ENCODE results near the gene GSTT2B. TPM values are rescaled to one million over a fixed set of nuclear protein-coding genes. Genes with fewer than 3 reads are reported as not detected.

GSTT2B gene
- total and polyA plus RNA-seq, 2 donors (not counting 3 experiments of a cell fraction or from before 2014, with no cell fraction given): 33.6 to 36.1 TPM

DNA sequence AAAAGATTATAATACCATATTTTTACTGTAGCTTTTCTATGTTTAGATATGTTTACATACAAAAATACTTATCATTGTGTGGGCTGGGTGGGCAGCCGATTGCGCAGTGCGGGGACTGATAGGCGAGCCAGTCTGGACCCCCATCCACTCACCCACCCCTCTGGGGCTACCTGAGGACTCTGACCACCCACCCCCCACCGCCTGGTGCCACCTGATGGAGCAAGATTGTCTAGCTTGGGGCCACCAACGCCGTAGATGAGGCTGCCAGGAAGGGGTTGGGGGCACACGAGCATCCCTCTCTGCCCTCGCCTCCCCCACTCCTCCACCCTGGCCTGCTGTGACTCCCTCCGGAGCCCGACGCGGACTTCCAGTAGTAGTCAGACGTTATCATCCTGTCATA is 34.4 kb downstream of the GSTT2B start:
- DNase-seq (ENCODE audit: low read depth, low spot score): no peak
- Histone ChIP-seq H3K36me3 (ENCODE audit: control insufficient read depth in 2 of 2, extremely low read depth in 1 of 2, insufficient read depth in 2 of 2, low read length in 2 of 2) (peaks cover 0 to 2% of the 10 kb centered on the region in 2 experiments), H3K4me3 (replicated peaks in 1 of 3; ENCODE audit: insufficient read depth in 1 of 3, low read depth in 1 of 3, low read length in 3 of 3) (no peak overlapping the region), H3K4me1 (ENCODE audit: control insufficient read depth, extremely low read depth, insufficient read depth, low read length) (no peaks in the 10 kb centered on the region), H3K9ac (replicated peaks; ENCODE audit: extremely low read depth, insufficient read depth, low read length) (no peak overlapping the region), H4K20me1 (replicated peaks; ENCODE audit: control insufficient read depth, extremely low read depth, insufficient read depth, low read length) (no peaks in the 10 kb centered on the region), H2AFZ (ENCODE audit: low read depth, low read length) (no peak overlapping the region), H3K9me1 (replicated peaks; ENCODE audit: control insufficient read depth, extremely low read depth, insufficient read depth, low read length) (no peaks in the 10 kb centered on the region), H3K79me2 (ENCODE audit: control insufficient read depth, insufficient read depth, low read length) (no peaks in the 10 kb centered on the region), H3K9me3 (replicated peaks; ENCODE audit: control insufficient read depth, insufficient read depth, low read length) (peaks cover 3% of the 10 kb centered on the region), H3K27ac (ENCODE audit: insufficient read depth, low read depth, low read length) (no peak overlapping the region), H3K27me3 (ENCODE audit: control insufficient read depth in 2 of 2, insufficient read depth in 2 of 2, low read length in 2 of 2) (no peaks in the 10 kb centered on the region), H3K4me2 (ENCODE audit: insufficient read depth, low read length) (no peak overlapping the region)
- CTCF ChIA-PET: interaction anchor here (0.8 to 2.1 kb wide), 3 partner anchors 13 to 65 kb away, joined by 3 to 6 read pairs (median 3); no protein-coding TSS in a partner anchor
- POLR2A ChIA-PET: no interaction called here
- no peak for FAIRE-seq
- dilution Hi-C loops (cut with MboI; ENCODE audit: extremely low pct_ligation_motif_present, low sequenced_read_pairs): no loop called here
- TF ChIP-seq JUN (IDR thresholded peaks at IDR 0.05; ENCODE audit: borderline replicate concordance, insufficient read depth, insufficient read length, low read depth): no peak
- TF ChIP-seq POLR2AphosphoS5 (IDR thresholded peaks at IDR 0.05; ENCODE audit: insufficient read depth, low read depth, low read length): no peak
- no peak for TF ChIP-seq EZH2 (IDR thresholded peaks at IDR 0.05; ENCODE audit: borderline replicate concordance, low read depth, low read length, severe bottlenecking)
- intact Hi-C loops (cut with micrococcal nuclease): no loop called here
- no TSS peak for BruUV-seq (replicated peaks)

DNA sequence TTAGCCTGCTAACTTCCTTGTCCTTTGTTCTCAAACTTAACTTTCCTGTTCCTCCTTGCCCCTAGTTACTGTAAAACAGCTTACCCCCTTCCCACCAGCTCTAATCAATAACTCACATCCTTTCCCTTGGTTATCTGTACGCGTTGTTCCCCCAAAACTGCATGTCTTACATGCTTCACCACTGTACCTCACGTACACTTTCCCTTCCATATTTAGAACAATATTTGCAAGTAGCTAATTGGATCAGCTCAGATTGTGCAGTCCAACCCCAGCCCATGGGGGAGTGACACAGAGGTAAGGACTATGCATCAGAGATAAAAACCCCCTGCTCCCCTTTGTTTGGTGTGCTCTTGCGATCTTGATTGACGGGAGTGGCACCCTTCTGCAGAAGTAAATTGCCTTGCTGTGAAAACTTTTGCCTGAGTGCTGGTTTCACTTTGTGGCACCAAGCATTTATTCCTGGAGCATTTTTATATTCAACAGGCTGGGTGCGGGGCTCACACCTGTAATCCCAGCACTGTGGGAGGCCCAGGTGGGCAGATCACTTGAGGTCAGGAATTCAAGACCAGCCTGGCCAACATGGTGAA is 35.9 kb downstream of the GSTT2B start:
- no peak for FAIRE-seq
- CTCF ChIA-PET: no interaction called here
- intact Hi-C loops (cut with micrococcal nuclease): no loop called here

More for the DNA sequence above, 35.9 kb downstream of the GSTT2B start:
- H3K4me1 ChIP-seq (ENCODE audit: control insufficient read depth, extremely low read depth, insufficient read depth, low read length): no peaks in the 10 kb centered on the region
- H3K9ac ChIP-seq (replicated peaks; ENCODE audit: extremely low read depth, insufficient read depth, low read length): no peak overlapping the region
- no TSS peak for BruUV-seq (replicated peaks)
- POLR2A ChIA-PET: no interaction called here
- no peaks in the 10 kb centered on the region for H4K20me1 ChIP-seq (replicated peaks; ENCODE audit: control insufficient read depth, extremely low read depth, insufficient read depth, low read length)
- H3K9me1 ChIP-seq (replicated peaks; ENCODE audit: control insufficient read depth, extremely low read depth, insufficient read depth, low read length): no peaks in the 10 kb centered on the region
- no peaks in the 10 kb centered on the region for H3K27me3 ChIP-seq (ENCODE audit: control insufficient read depth in 2 of 2, insufficient read depth in 2 of 2, low read length in 2 of 2)
- no peaks in the 10 kb centered on the region for H3K79me2 ChIP-seq (ENCODE audit: control insufficient read depth, insufficient read depth, low read length)
- no peak overlapping the region for H2AFZ ChIP-seq (ENCODE audit: low read depth, low read length)
- H3K4me3 ChIP-seq (replicated peaks in 1 of 3; ENCODE audit: insufficient read depth in 1 of 3, low read depth in 1 of 3, low read length in 3 of 3): no peak overlapping the region
- DNase-seq (ENCODE audit: low read depth, low spot score): no peak
- H3K27ac ChIP-seq (ENCODE audit: insufficient read depth, low read depth, low read length): no peak overlapping the region
- TF ChIP-seq GATA2 (IDR thresholded peaks at IDR 0.05; ENCODE audit: insufficient read depth, insufficient read length, low read depth, low read length) (no peak), EZH2 (IDR thresholded peaks at IDR 0.05; ENCODE audit: borderline replicate concordance, low read depth, low read length, severe bottlenecking) (no peak), POLR2A (IDR thresholded peaks at IDR 0.05; ENCODE audit: low read depth, low read length) (no peak), FOS (IDR thresholded peaks at IDR 0.05; ENCODE audit: borderline replicate concordance, insufficient read depth, low read length) (no peak), MYC (IDR thresholded peaks at IDR 0.05; ENCODE audit: low read depth, low read length) (no peak), POLR2AphosphoS5 (IDR thresholded peaks at IDR 0.05; ENCODE audit: insufficient read depth, low read depth, low read length) (no peak)
- TF ChIP-seq, protein P1, sequence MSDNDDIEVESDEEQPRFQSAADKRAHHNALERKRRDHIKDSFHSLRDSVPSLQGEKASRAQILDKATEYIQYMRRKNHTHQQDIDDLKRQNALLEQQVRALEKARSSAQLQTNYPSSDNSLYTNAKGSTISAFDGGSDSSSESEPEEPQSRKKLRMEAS (IDR thresholded peaks at IDR 0.05; ENCODE audit: insufficient read depth, insufficient read length): no peak
- dilution Hi-C loops (cut with MboI; ENCODE audit: extremely low pct_ligation_motif_present, low sequenced_read_pairs): no loop called here
- no peak overlapping the region for H3K4me2 ChIP-seq (ENCODE audit: insufficient read depth, low read length)
- peaks cover 0 to 2% of the 10 kb centered on the region in 2 experiments for H3K36me3 ChIP-seq (ENCODE audit: control insufficient read depth in 2 of 2, extremely low read depth in 1 of 2, insufficient read depth in 2 of 2, low read length in 2 of 2)
- peaks cover 3% of the 10 kb centered on the region for H3K9me3 ChIP-seq (replicated peaks; ENCODE audit: control insufficient read depth, insufficient read depth, low read length)
